ENCODE measurements around the gene VWA5B2.

Gene VWA5B2

GRCh38 chr3:184211718-184212117 is 17.7 kb upstream of the VWA5B2 start:
- no peaks in the 10 kb centered on the region for H3K36me3 ChIP-seq (ENCODE audit: insufficient read depth, low read length)
- no peaks in the 10 kb centered on the region for H3K9me2 ChIP-seq (ENCODE audit: low read depth, low read length)
- H2AFZ ChIP-seq (ENCODE audit: low read length) = no peak overlapping the region
- no peaks in the 10 kb centered on the region for H3K9me3 ChIP-seq (ENCODE audit: low read length)
- H3K4me1 ChIP-seq (ENCODE audit: insufficient read depth, low read length, severe bottlenecking) = no peaks in the 10 kb centered on the region
- peaks cover 7% of the 10 kb centered on the region; the same call in 1 of the 2 replicates for H3K27me3 ChIP-seq (ENCODE audit: insufficient read depth, low read length)
- H3K4me3 ChIP-seq (ENCODE audit: low read depth, low read length, poor library complexity, severe bottlenecking) = no peak overlapping the region
- no peak overlapping the region for H3K4me2 ChIP-seq (ENCODE audit: low read length)
- H3F3A ChIP-seq (ENCODE audit: insufficient read depth, low read length) = no peaks in the 10 kb centered on the region
- no peak overlapping the region for H3K9ac ChIP-seq (ENCODE audit: low read length)
- H3K79me2 ChIP-seq (ENCODE audit: insufficient read depth, low read length) = no peaks in the 10 kb centered on the region
- TF ChIP-seq CTCF (IDR thresholded peaks at IDR 0.05; ENCODE audit: low read length) = no peak
- no peak for TF ChIP-seq EZH2 (IDR thresholded peaks at IDR 0.05; ENCODE audit: borderline replicate concordance, low read length)
- no peaks in the 10 kb centered on the region for H4K20me1 ChIP-seq (ENCODE audit: insufficient read depth, low read length)
- H3K27ac ChIP-seq (ENCODE audit: low read depth, low read length, poor library complexity, severe bottlenecking) = no peak overlapping the region

DNA sequence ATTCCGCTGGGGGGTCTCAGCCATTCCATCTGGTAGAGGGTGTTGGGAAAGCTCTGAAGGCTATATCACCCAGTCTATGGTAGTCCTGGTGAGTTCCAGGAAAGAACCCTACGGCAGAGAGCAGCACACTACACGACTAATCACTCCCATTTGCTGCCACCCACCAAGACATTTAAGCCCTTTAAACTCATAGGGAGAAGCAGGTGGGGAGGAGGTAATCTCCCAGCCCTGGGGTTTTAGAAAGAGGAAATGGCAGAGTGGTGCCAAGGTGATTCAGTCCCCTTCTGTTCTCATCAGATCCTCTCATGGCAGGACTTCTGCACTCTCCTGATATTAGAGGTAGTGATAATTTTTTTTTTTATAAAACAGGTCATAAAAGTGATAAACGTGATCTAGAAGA is 10.6 kb upstream of the VWA5B2 start:
- Histone ChIP-seq H3K4me1 (ENCODE audit: insufficient read depth, low read length, severe bottlenecking) (no peaks in the 10 kb centered on the region), H3K9me3 (ENCODE audit: low read length) (no peaks in the 10 kb centered on the region), H3K36me3 (ENCODE audit: insufficient read depth, low read length) (no peaks in the 10 kb centered on the region), H3K27ac (ENCODE audit: low read depth, low read length, poor library complexity, severe bottlenecking) (no peak overlapping the region), H2AFZ (ENCODE audit: low read length) (no peak overlapping the region), H3F3A (ENCODE audit: insufficient read depth, low read length) (no peaks in the 10 kb centered on the region), H3K9ac (ENCODE audit: low read length) (no peak overlapping the region), H3K4me2 (ENCODE audit: low read length) (no peak overlapping the region), H3K9me2 (ENCODE audit: low read depth, low read length) (no peaks in the 10 kb centered on the region), H3K27me3 (ENCODE audit: insufficient read depth, low read length) (peaks cover 7% of the 10 kb centered on the region; the same call in 1 of the 2 replicates), H3K4me3 (ENCODE audit: low read depth, low read length, poor library complexity, severe bottlenecking) (no peak overlapping the region), H3K79me2 (ENCODE audit: insufficient read depth, low read length) (no peaks in the 10 kb centered on the region), H4K20me1 (ENCODE audit: insufficient read depth, low read length) (no peaks in the 10 kb centered on the region)
- TF ChIP-seq CTCF (IDR thresholded peaks at IDR 0.05; ENCODE audit: low read length) (no peak), EZH2 (IDR thresholded peaks at IDR 0.05; ENCODE audit: borderline replicate concordance, low read length) (no peak)

DNA sequence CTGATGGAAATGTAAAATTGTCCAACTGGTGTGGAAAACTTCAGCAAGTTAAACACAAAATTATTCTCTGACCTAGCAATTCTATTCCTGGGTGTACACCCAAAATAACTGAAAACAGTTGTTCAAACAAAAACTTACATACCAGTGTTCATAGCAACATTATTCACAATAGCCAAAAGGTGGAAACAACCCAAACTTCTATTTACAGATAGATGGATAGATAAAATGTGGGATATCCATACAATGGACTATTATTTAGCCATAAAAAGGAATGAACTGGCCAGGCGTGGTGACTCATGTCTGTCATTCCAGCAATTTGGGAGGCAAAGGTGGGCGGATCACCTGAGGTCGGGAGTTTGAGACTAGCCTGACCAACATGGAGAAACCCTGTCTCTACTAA is 6.9 kb upstream of the VWA5B2 start:
- Histone ChIP-seq H3K27me3 (ENCODE audit: insufficient read depth, low read length) (peaks cover 5% of the 10 kb centered on the region; the same call in 1 of the 2 replicates), H3K27ac (ENCODE audit: low read depth, low read length, poor library complexity, severe bottlenecking) (no peak overlapping the region), H3F3A (ENCODE audit: insufficient read depth, low read length) (no peaks in the 10 kb centered on the region), H3K4me3 (ENCODE audit: low read depth, low read length, poor library complexity, severe bottlenecking) (no peak overlapping the region), H3K79me2 (ENCODE audit: insufficient read depth, low read length) (no peaks in the 10 kb centered on the region), H3K9me2 (ENCODE audit: low read depth, low read length) (no peaks in the 10 kb centered on the region), H2AFZ (ENCODE audit: low read length) (no peak overlapping the region), H4K20me1 (ENCODE audit: insufficient read depth, low read length) (no peaks in the 10 kb centered on the region), H3K4me1 (ENCODE audit: insufficient read depth, low read length, severe bottlenecking) (no peaks in the 10 kb centered on the region), H3K4me2 (ENCODE audit: low read length) (no peak overlapping the region), H3K9ac (ENCODE audit: low read length) (no peak overlapping the region), H3K9me3 (ENCODE audit: low read length) (no peaks in the 10 kb centered on the region), H3K36me3 (ENCODE audit: insufficient read depth, low read length) (no peaks in the 10 kb centered on the region)
- no peak for TF ChIP-seq CTCF (IDR thresholded peaks at IDR 0.05; ENCODE audit: low read length)
- TF ChIP-seq EZH2 (IDR thresholded peaks at IDR 0.05; ENCODE audit: borderline replicate concordance, low read length) = no peak
